Parathyroid adenoma (tissue), 2 donors: ENCODE measurements around the gene COL5A3.

Experiments used
- H2AFZ ChIP-seq: fragments of 300-600 bp; sonication (generic); one replicate; pipeline ENCODE4 v1.7.0; 2017; ENCODE audit warnings: antibody characterized with exemption, mild to moderate bottlenecking
- H3K27ac ChIP-seq: fragments of 300-600 bp; sonication (generic); one replicate; pipeline ENCODE4 v1.7.0; 2017
- H3K27me3 ChIP-seq: fragments of 300-600 bp; sonication (generic); one replicate; pipeline ENCODE4 v1.7.0; 2017; ENCODE audit warnings: low read length; ENCODE audit not compliant: control insufficient read depth, insufficient read depth
- H3K36me3 ChIP-seq: fragments of 300-600 bp; sonication (generic); one replicate; pipeline ENCODE4 v1.7.0; 2017; ENCODE audit warnings: low read length; ENCODE audit not compliant: control insufficient read depth, insufficient read depth
- H3K4me1 ChIP-seq: fragments of 300-600 bp; sonication (generic); one replicate; pipeline ENCODE4 v1.7.0; 2017; ENCODE audit warnings: control low read depth
- H3K4me2 ChIP-seq: fragments of 300-600 bp; sonication (generic); one replicate; pipeline ENCODE4 v1.7.0; 2017; ENCODE audit warnings: low read length
- H3K4me3 ChIP-seq: fragments of 300-600 bp; sonication (generic); one replicate; pipeline ENCODE4 v1.7.0; 2017; ENCODE audit warnings: low read depth, low read length
- H3K79me2 ChIP-seq: fragments of 300-600 bp; sonication (generic); one replicate; pipeline ENCODE4 v1.7.0; 2017; ENCODE audit warnings: control low read depth
- H3K9ac ChIP-seq: fragments of 300-600 bp; sonication (generic); one replicate; pipeline ENCODE4 v1.7.0; 2017; ENCODE audit warnings: mild to moderate bottlenecking
- H3K9me3 ChIP-seq: fragments of 300-600 bp; sonication (generic); one replicate; pipeline ENCODE4 v1.7.0; 2017; ENCODE audit warnings: low read length; ENCODE audit not compliant: control insufficient read depth
- CTCF ChIP-seq: fragments of 300-600 bp; sonication (generic); IDR thresholded peaks from one replicate; pipeline ENCODE4 v1.7.0; 2017; ENCODE audit warnings: antibody characterized with exemption, mild to moderate bottlenecking
- donor health status: primary hyperparathyroidism.

Gene COL5A3

GRCh38 chr19:9986787-9987281 is 23.5 kb downstream of the COL5A3 start:
- H3K4me2 ChIP-seq: no peak overlapping the region
- TF ChIP-seq CTCF: no peak
- no peaks in the 10 kb centered on the region for H3K9me3 ChIP-seq
- H3K27ac ChIP-seq: no peak overlapping the region
- no peaks in the 10 kb centered on the region for H3K4me1 ChIP-seq
- no peaks in the 10 kb centered on the region for H3K79me2 ChIP-seq
- H3K36me3 ChIP-seq: no peaks in the 10 kb centered on the region
- no peak overlapping the region for H2AFZ ChIP-seq
- H3K9ac ChIP-seq: no peak overlapping the region
- H3K27me3 ChIP-seq: no peaks in the 10 kb centered on the region
- no peak overlapping the region for H3K4me3 ChIP-seq

- Histone ChIP-seq H3K4me1 (no peaks in the 10 kb centered on the region), H3K4me3 (no peak overlapping the region), H3K27me3 (no peaks in the 10 kb centered on the region), H3K27ac (no peak overlapping the region), H3K4me2 (no peak overlapping the region), H3K79me2 (no peaks in the 10 kb centered on the region), H3K9ac (no peak overlapping the region), H3K36me3 (no peaks in the 10 kb centered on the region), H2AFZ (no peak overlapping the region), H3K9me3 (no peaks in the 10 kb centered on the region)
- no peak for TF ChIP-seq CTCF
These were observed 28.7 kb downstream of the COL5A3 start for GRCh38 chr19:9981406-9982260.

- no peak overlapping the region for H3K27ac ChIP-seq
- no peaks in the 10 kb centered on the region for H3K4me1 ChIP-seq
- no peak overlapping the region for H3K9ac ChIP-seq
- H3K36me3 ChIP-seq: no peaks in the 10 kb centered on the region
- H3K9me3 ChIP-seq: no peaks in the 10 kb centered on the region
- no peak for TF ChIP-seq CTCF
- H3K4me2 ChIP-seq: no peak overlapping the region
- H3K4me3 ChIP-seq: no peak overlapping the region
- no peaks in the 10 kb centered on the region for H3K79me2 ChIP-seq
- H2AFZ ChIP-seq: no peak overlapping the region
- H3K27me3 ChIP-seq: no peaks in the 10 kb centered on the region
These were observed 38.2 kb downstream of the COL5A3 start for GRCh38 chr19:9972103-9972502.

- Histone ChIP-seq H3K4me1 (no peaks in the 10 kb centered on the region), H2AFZ (no peak overlapping the region), H3K4me2 (no peak overlapping the region), H3K9ac (no peak overlapping the region), H3K27me3 (no peaks in the 10 kb centered on the region), H3K36me3 (no peaks in the 10 kb centered on the region), H3K79me2 (no peaks in the 10 kb centered on the region), H3K27ac (no peak overlapping the region), H3K9me3 (no peaks in the 10 kb centered on the region), H3K4me3 (no peak overlapping the region)
- TF ChIP-seq CTCF: no peak
These were observed 39.0 kb downstream of the COL5A3 start for GRCh38 chr19:9971166-9971897.
